DOHH2 (cell line): ENCODE results near the gene PDE4B.

Source experiments
- EZH2phosphoT487 ChIP-seq: fragments of 200-600 bp; sonication (generic); IDR thresholded peaks from 2 replicates; pipeline ENCODE4 v1.6.1; 2017; ENCODE audit warnings: borderline replicate concordance, mild to moderate bottlenecking, antibody characterized with exemption, low read length, moderate library complexity, mixed read lengths
- TF ChIP-seq, protein P1 (sequence below): fragments of 200-600 bp; sonication (generic); IDR thresholded peaks from one replicate; pipeline ENCODE4 v1.5.1; 2014; ENCODE audit warnings: antibody characterized with exemption, mild to moderate bottlenecking, low read depth, low read length; ENCODE audit not compliant: poor library complexity, severe bottlenecking

DNA sequence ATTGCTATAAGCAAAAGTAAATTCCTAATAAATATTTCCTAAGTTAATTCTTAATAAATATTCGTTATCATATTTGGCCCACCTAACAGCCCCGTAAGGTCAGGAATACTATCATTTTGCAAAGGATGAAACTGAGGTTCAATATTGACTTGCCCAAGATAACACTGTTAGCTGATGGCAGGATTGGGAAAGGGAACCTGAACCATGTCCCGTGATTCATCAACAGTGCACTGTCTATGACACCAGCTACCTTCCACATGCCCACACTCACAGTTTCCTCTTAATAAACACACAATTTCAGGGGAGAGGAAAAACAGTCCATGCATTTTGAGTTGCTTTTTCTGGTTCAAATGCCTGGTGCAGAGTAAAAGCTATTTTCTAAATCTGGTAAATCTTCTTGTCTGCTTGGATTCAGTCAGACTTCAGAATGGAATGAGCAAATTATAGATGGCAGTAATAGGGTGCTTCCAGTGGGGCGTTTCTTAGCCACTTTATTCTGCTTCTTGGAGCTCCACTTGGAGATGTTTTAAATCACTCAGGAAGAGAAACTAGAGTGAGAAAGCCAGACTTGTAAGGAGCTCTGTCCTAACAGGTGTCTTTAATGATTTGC is 354.6 kb downstream of the PDE4B start:
- TF ChIP-seq, protein P1, sequence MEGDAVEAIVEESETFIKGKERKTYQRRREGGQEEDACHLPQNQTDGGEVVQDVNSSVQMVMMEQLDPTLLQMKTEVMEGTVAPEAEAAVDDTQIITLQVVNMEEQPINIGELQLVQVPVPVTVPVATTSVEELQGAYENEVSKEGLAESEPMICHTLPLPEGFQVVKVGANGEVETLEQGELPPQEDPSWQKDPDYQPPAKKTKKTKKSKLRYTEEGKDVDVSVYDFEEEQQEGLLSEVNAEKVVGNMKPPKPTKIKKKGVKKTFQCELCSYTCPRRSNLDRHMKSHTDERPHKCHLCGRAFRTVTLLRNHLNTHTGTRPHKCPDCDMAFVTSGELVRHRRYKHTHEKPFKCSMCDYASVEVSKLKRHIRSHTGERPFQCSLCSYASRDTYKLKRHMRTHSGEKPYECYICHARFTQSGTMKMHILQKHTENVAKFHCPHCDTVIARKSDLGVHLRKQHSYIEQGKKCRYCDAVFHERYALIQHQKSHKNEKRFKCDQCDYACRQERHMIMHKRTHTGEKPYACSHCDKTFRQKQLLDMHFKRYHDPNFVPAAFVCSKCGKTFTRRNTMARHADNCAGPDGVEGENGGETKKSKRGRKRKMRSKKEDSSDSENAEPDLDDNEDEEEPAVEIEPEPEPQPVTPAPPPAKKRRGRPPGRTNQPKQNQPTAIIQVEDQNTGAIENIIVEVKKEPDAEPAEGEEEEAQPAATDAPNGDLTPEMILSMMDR: no peak
- no peak for TF ChIP-seq EZH2phosphoT487
